ENCODE data around the gene TRIP11. TPM values are rescaled to one million over a fixed set of nuclear protein-coding genes. Genes with fewer than 3 reads are reported as not detected.

TRIP11 gene
- total and polyA plus RNA-seq, 2 of the 13 experiments (the other 11 are each of a cell fraction or from before 2014, with no cell fraction given), result 10.9 to 32.8 TPM

DNA sequence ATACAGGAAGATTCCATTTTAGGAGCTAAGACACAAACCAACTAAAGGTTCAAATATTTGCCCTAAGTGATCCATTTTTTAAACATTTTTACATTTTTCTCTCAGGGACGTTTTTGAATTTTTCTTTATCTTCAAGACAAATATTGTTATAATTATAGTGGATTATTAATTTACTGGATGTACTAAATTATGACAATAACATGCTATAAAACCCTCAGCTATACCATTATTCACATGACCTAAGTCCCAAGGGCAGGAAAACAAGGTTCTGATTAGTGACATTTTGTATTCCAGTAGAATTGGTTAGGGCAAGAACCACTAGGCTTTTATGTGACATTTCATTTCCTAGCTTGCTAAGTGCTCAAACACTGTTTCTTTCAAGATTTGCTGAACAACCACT lies 75.8 kb downstream of the TRIP11 start (continued):
- TF ChIP-seq TCF12 (IDR thresholded peaks at IDR 0.05), result no peak
- no peak for TF ChIP-seq TCF12 (CRISPR knock-in tag; IDR thresholded peaks at IDR 0.05)
- TF ChIP-seq GLMP (CRISPR knock-in tag; IDR thresholded peaks at IDR 0.05; ENCODE audit: borderline replicate concordance), result no peak
- no peak for TF ChIP-seq ISX (CRISPR knock-in tag; conservative IDR thresholded peaks at IDR 0.05)

DNA sequence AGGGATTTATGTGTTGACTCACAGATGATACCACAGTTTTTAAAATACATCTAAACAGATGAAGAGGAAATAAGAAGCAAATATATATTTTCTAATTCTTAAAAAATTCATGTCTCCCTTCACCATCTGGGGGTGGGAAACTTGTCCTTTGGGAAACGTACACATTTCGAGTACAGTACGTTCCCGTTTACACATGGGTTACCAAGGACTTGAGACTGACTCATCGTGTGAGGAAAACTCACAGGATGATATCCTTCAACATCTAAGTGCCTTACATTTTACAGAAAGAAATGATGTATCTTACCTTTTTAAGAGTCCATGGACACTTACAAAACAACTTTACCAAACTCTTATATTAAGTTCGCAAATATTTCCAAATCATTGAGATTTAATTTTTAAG lies 76.4 kb downstream of the TRIP11 start:
- POLR2A ChIA-PET, result no interaction called here
- Histone ChIP-seq H2AFZ (ENCODE audit: low read length) (no peak overlapping the region), H3K4me2 (ENCODE audit: low read depth, low read length) (no peak overlapping the region), H3K4me3 (replicated peaks in 1 of 3; ENCODE audit: insufficient read depth in 1 of 3, low read depth in 2 of 3, low read length in 3 of 3) (no peak overlapping the region), H3K9ac (ENCODE audit: insufficient read depth, low read depth, low read length) (no peak overlapping the region), H3K36me3 (replicated peaks in 1 of 2; ENCODE audit: control insufficient read depth in 1 of 2, insufficient read depth in 2 of 2, low read length in 2 of 2) (peaks cover 0 to 2% of the 10 kb centered on the region in 2 experiments; a peak in 2 of 5 replicates), H3K27me3 (ENCODE audit: control insufficient read depth in 1 of 2, insufficient read depth in 2 of 2, low read length in 2 of 2) (no peaks in the 10 kb centered on the region), H3K4me1 (ENCODE audit: insufficient read depth, low read length) (peaks cover 25% of the 10 kb centered on the region), H3K79me2 (ENCODE audit: insufficient read depth, low read length) (no peaks in the 10 kb centered on the region), H4K20me1 (ENCODE audit: insufficient read depth, low read length) (no peaks in the 10 kb centered on the region), H3K27ac (ENCODE audit: extremely low read length, insufficient read depth, low read length) (no peak overlapping the region), H3K9me3 (ENCODE audit: low read length) (no peaks in the 10 kb centered on the region)
- in situ Hi-C loops (cut with HindIII; ENCODE audit: extremely low pct_ligation_motif_present, low pct_unique_long_range_greater_than_20kb) (no loop called here), intact Hi-C loops (cut with micrococcal nuclease; ENCODE audit: unreplicated experiment) (no loop called here)
- WGBS (ENCODE audit: low lambda C conversion rate), result 93% methylated on average over 6 of the region's 6 CpGs
- DNase-seq (ENCODE audit: low spot score) (no peak), FAIRE-seq (no peak), ATAC-seq (no peak)
- TF ChIP-seq NFYC (CRISPR knock-in tag; IDR thresholded peaks at IDR 0.05) (no peak), IKZF4 (CRISPR knock-in tag; IDR thresholded peaks at IDR 0.05; ENCODE audit: borderline replicate concordance, low read depth, not compliant biosample characterization) (no peak), PRMT3 (CRISPR knock-in tag; IDR thresholded peaks at IDR 0.05; ENCODE audit: borderline replicate concordance, low read depth) (no peak), JUND (CRISPR knock-in tag; IDR thresholded peaks at IDR 0.05) (no peak), ZFX (CRISPR knock-in tag; IDR thresholded peaks at IDR 0.05; ENCODE audit: low read depth) (no peak)
- BruUV-seq (replicated peaks), result no TSS peak
- CTCF ChIA-PET (ENCODE audit: low intra/inter-chr PET ratio, low total read pairs), result no interaction called here

Data from HepG2 (cell line).